HG03196 (cell line): Measurements from ENCODE around the gene LDB2.
"Not testable (repeated sequence)": the region's sequence is repeated elsewhere in the genome, so short reads cannot be mapped to it uniquely, and the experiment has no call there.

Experiments
- ATAC-seq: cut with Tn5 transposase; IDR thresholded peaks from one replicate; pipeline ENCODE4 v1.9.1; 2021; ENCODE audit not compliant: unreplicated experiment

LDB2 gene

DNA sequence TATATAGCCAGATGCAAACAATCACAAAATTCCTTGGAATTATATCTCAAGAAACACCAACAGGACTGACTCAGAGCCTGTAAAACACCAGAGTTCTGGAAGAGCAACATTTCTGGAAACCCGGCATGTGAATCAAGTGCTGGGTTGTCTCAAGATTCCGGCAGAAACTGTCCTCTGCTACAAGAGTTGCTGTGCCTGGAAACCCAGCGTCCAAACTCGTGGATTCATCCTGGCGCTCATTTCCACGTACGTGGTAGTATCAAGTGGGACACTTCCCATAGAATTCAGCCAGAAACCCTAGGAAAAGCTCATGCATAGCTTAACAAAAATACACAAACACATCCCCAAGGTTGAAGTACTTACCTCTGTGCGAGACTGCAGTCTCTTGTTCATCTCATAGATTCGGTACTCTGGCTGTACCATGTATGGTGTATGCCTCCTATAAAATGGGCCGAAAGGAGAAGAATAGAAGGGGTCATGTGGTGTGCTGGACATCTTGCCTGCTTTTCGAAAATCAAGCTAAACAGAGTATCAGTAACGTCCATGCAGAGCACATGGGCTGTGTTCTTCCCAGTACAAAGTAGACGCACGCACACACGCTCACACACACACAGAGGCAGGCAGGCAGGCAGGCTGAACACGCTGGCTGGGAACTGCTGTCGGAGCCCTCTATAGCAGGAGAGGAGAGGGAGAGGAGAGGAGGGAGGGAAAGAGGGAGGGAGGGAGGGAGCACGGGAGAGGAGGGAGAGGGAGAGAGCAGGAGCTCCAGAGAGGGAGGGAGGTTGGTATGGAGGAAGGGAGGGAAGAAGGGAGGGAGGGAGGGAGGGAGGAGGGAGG is at the start of gene LDB2:
Gene LDB2 (minus strand): TSS at position 655 of the 837 bp plus-strand sequence.
- ATAC-seq = no peak

DNA sequence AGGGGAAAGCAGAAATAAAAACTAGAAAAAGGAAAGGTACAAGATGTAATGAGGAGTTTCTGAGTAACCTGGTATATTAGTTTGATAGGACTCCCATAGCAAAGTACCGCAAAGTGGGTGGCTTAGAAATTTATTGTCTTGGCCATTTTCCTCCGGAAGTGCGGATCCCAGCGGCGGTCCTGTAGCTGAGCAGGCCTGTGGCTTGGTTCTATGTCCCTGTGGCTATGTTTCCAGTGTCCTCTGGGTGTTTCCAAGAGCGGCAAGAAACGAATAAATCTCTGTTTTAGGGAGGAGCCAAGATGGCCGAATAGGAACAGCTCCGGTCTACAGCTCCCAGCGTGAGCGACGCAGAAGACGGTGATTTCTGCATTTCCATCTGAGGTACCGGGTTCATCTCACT is 44.0 kb upstream of the LDB2 start:
- ATAC-seq = no peak

DNA sequence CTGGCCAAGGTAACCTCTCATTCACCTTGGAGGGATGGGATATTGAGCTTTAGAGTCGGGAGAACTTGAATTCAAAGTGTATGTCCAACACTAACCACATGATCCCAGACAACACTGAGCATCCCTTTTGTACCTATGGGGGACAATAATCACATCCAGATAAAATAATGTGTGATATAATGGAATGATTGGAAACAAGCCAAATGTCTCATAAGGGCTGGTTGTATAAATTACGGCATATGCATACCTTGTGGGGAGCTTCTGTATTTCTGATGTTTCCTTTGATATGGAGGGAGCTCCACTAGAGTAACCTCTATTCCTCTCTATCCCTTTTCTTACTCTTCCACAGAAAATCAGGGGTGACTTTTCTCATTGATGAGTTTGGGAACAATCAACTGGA is 40.7 kb upstream of the LDB2 start:
- no peak for ATAC-seq

DNA sequence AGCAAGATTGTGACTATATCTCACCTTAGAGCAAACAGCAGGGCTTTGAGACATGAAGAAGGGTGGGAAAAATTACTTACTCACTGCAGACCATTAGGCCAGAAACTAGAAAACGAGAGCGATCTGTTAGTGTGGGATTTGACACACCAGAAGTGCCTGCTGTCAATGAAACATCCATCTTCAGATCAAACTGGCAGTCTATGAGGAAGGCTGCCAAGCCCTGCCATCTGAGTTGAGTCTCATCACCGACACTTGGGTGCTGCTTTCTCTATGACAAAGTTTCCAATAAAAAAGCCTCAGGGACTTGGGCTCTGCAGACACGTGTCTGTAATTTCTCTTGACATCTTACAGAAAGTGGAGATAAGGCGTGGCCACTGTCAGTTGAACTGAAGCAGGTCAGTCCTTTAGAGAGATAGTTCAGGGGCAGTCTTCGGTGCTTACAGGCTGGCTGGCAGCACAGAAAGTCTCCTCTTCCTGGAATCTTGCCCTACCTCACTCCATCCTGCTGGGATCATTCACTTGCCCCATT is 40.1 kb upstream of the LDB2 start:
- no peak for ATAC-seq

DNA sequence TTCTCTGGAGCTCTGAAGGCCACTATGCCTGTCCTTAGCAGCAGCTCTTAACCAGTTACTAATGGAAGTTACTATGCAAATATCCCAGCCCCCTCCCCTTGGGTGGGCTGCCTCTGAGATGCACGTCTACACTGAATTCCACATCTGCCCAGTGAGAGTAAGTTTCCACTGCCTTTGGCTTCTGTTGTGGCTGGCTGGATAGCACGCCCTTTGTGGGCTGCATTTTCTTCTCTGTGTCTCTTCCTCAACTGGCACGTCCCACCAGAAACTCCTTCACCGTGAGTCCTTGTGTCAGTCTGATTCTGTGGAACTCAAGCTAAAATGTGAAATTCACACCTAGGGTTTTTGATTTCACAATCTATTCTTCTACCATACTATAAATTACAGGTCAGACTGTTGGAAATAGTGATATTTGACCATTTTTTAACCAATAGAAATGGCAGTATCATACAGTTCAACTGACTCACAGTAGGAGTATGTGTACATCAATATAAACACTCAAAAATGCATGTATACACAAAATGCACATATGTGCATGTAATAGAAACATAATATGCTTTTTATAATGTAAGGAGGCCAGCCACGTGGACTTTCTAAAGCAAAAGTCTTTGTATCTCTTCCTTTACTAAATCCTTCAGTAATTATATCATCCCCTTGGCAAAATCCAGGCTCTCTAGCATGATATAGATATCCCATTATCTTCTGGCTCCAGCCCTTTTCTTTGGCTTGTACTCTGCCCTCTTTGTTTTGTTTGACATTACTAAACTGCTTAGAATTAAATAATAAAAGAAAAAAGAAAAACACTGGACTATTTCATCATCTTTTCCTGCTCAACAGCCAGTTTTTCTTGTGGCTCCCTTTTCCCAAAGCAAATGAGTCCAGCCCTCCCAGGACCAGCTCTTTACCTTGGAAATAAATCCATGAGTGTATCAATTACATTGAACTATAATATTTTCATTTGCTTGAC is 33.2 kb upstream of the LDB2 start:
- no peak for ATAC-seq

DNA sequence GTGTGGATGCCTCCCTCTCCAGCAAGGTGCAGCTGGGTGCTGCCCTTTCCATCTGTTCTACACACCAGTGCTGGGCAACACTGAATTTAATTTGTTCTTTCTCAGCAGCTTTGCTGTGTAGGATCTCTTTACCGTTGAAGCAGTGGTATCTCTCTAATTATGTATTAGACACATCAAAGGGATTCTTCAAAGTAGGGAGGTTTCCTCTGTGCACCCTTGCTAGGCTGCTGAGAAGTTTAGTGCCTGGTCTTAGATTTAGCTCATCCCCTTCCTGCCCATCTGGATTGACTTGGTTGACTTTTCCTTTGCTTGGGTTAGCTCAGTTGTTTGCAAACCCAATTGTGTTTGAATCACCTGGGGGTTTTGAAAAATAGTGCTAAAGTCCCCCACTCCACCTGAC is 27.8 kb upstream of the LDB2 start:
- no peak for ATAC-seq

DNA sequence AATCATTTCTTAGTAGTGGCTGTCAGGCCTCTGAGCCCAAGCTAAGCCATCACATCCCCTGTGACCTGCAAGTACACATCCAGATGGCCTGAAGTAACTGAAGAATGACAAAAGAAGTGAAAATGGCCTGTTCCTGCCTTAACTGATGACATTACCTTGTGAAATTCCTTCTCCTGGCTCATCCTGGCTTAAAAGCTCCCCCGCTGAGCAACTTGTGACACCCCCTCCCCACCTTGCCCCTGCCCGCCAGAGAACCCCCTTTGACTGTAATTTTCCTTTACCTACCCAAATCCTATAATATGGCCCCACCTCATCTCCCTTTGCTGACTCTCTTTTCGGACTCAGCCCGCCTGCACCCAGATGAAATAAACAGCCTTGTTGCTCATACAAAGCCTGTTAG is 20.3 kb upstream of the LDB2 start:
- not testable (repeated sequence) for ATAC-seq

DNA sequence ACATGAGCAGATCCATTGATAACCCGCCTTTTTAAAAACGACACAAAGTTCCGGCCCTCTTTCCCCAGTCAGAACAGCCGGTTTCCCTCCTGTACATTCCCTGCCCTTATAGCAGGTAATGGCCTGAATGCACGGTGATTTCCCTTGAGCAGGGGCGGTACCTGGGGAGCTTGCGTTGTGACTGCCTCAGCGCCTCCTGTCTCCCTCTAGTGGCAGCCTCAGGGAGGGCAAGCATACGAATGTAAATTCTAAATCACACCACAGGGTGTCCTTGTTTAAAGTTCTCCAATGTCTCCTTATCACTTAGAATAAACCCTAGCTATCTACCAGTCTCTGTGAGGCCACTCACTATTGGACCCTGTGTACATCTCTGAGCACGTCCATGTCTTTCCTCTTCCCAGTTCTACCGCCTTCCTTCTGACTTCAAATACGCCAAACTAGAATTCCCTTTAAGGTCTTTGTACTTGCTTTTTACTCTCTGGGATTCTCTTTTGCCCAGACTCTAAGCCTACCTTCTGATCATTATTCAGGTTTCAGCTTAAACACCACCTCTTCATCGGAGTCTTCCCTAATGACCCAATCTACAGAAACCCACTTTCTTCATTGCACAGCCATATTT is 18.4 kb upstream of the LDB2 start:
- peak; percentile 97 for ATAC-seq

DNA sequence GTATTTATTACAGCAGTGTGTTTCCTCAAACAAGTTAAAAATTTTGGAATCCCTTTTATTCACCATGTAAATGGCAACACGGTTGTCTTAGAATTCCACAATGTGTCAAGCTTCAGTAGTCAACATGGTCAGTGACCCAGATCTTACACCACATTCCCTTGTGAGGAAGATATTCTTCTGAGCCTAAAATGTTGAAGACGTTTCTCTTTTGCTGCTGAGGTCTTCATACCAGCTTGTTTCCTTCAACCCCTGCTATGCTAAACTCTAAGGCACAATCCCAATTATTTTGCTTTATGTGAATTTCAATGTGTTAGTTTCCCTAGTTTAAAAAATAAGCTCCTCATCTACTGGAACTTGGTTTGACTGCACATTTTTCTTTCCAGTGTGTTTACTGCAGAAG is 17.6 kb upstream of the LDB2 start:
- no peak for ATAC-seq

DNA sequence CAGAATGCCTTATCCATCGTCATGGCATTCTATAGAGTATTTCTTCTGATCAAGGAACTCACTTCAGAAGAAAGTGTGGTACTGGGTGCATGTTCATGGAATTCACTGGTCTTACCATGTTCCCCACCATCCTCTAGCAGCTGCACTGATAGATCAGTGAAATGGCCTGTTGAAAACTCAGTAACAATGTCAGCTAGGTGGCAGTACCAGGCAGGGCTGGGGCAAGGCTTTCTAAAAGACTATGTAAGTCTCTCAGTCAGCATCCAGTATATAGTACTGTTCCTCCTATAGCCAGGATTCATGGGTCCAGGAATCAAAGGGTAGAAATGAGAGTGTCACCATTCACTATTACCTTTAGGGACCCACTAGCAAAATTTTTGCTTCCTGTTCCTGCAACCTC is 15.8 kb upstream of the LDB2 start:
- ATAC-seq = no peak

DNA sequence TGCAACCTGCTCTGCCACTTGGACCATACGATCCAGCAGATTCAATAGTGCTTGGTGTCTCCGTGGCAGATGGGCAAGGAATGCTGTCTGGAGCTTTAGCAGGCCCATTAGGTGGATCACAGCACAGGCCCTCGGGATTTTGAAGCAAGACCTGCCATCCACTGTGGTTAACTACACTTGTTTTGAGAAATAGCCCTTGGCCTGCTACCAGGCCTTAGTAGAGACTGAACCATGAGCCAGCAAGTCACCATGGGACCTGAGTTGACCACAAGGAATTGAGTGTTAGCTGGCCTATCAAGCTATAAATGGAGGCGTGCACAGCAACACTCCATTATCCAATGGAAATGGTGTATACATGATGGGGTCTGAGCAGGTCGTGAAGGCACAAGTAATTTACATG is 14.5 kb upstream of the LDB2 start:
- ATAC-seq = no peak

DNA sequence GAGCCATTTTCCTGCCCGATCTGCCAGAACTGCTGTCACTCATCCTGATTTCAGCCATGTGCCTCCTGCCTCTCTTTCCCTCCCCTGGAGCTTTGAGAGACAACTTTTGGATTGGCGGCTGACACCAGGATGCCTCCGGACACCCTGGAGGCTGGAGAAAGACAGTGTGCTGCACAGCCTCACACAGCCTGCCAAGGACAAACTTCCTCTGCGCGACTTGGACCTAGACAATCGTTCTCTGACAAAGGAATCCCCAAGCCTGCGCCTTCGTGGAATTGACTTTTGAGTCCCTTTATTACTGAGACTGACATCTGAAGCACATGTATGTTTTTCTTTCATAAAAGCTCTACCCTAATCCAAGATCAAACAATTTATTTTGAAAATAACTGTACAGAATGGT is 10.8 kb upstream of the LDB2 start:
- no peak for ATAC-seq

DNA sequence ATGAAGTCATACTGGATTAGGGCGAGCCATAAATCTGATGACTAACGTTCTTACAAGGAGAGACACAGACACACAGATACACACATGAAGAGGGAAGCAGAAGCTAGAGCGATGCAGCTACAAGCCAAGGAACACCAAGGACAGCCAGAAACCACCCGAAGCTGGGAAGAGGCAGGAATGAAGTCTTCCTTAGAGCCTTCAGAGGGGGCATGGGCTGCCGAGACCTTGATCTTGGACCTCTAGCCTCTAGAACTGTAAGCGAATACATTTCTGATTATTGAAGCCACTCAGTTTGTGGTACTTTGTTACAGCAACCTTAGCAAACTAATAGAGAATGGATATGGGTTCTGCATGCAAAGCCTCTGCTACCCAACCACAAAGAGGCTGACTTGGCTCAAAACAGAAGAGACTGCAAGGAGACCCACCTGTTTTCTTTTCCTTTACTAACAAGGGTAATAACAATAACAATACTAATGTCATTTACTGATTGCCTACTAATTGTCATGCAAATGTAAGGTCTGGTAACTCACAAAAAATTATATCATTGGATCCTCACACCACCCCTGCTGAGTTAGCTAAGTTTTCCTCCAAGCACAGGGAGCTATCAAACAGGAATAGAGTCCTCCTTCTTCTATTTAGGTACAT is 10.1 kb upstream of the LDB2 start:
- ATAC-seq = no peak

DNA sequence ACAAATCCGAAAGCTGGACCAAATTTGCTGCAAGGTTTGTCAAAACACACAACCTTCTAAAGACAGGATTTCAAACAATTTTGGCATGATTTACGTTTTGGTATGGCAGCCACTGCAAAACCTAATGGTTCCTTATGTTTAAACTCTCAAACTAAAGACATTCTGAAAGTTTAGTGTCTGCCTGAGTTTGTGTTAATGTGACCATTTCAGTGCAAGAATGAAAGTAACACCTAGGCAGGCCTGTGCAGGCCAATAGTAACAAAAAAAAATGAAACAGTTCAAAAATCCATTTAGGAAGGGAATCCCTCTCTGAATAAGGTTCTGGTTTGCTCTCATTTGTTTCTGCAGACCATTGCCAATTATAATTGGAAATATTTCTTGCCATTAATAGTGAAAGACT is 1.9 kb upstream of the LDB2 start:
- ATAC-seq = no peak

DNA sequence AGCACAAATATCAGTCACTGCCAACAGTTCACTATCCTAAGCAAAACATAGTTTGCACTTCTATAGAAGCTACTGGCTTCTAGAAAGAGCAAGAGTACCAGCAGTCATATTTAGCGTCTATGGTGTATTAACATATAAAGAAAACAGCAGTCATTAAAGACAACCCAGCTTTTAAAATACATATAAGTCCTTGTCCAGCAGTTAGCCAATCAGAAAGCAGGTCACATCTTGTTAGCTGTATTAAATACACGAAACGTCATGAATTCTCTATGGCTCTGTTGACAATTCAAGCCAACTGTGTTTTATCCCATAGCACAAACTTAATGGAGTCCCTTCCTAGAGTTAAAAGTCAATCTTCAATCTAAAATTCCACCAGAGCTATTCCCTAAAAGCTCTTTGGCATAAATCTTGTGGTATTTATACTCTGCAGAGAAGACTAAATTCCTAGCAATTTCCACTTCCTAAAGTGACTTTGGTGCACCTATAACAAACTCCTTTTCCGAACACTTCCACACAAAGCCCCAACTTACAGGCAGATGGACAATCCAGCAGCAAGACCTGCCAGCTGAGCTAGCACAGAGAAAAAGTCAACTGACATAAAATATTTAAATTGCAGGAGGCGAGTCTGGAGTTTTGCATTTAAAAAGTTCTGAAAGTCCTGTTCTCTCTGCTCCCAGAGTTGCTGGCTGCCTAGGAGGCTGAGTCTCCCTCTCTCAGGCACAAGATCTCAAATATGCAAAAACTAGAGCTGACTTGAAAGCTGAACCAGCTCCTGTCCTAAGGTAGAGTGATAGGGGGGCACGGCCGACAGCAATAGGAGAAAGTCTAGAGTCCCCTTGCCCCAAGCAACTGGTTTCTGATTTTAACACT is 1.3 kb downstream of the LDB2 start:
- no peak for ATAC-seq

DNA sequence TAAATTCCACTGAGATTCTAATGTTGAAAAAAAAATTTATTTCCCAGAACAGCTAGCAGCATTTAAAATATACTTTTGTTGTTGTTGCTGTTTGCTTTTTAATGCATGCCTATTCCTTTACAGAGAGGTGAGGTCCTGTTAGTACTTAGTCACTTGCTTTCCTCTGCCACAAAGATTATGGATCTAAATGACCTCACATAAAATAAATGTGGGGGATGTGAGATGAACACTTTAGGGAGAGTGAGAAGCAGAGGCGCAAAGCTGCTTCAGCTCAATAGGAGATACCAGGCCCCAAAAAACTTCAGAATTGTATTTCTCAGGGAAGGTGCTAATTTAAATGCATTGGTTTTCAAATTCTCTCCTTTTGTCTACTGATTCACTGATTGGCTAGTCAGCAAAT is 4.0 kb downstream of the LDB2 start:
- no peak for ATAC-seq

DNA sequence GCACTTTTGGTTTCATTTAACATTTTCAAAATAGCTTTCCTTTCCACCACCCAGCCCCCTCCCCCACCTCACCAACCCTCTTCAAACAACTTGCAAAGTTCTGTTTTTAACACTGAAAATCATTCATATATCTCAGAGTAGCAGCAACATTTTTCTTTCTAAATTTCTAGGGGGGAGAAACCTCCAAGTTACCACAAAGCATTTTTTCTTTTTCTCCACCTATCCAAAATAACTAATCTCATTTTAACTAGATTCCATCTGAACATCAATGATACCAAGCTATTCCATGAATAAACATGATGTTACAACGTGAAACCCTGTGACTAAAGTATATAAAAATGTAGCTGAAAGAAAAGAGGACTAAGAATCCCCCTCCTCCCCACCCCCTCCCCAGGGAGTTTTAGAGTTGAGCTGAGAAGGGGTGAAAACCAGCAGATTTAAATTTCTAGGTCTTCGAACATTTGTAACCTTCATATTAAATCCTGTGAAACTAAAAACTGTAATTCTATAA is 5.2 kb downstream of the LDB2 start:
- no peak for ATAC-seq

DNA sequence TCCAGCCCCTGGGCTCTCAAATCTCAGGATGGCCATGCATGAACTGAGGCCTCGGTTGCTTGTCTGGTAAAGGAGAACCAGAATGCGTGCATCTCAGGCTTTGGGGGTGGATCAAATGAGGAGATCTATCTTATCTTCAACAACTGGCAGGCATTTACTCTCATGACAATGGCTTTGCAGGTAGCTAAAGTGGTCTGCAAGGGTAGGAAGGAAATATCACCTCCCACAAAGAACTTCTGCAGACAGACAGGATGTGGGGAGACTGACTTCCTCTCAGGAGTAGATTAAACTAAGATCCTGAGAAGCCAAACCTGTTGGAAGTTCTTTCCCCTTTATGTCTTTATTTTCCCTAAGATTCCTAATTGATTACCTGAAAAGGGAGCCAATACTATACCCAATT is 7.8 kb downstream of the LDB2 start:
- ATAC-seq = no peak

DNA sequence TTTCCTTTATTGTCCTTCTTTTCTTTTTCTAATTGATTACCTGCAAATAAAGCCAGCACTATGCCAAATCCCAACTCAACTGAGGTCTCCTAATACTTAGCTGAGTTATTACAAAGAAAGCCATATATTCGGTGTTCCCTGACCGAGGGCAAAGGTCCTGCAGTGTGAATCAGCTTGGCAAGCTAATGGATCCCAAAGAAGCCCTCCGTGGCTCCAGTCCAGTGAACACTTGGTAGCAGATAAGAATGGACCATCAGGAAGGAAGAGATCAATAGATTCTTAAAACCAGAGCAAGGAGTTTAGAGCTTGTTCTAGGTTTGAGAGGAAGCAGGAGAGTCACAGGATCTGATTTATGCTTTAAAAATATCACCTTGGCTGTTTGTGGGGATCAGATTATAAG is 8.5 kb downstream of the LDB2 start:
- no peak for ATAC-seq

DNA sequence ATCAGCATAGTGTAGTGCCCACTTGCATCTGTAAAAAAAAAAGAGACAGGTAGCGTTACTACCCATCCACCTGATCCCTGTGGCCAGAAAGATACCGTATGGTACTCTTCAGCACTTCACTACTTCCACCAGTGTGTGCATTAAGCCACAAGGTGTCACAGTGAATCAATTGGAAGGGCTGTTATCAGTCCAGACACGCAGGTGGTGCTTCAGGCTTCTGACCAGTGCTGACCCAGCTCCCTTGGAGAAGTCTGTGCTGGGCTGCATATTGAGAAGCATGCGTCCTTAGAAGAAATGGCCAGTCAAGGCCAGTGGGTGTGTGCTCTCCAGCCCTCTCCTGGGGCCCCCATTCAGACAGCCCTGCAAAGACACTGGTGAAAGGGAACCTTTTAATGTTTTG is 10.6 kb downstream of the LDB2 start:
- ATAC-seq = no peak
